HG03108 (cell line): ENCODE data around the gene METTL14.

Experiments used
- ATAC-seq: cut with Tn5 transposase; IDR thresholded peaks from one replicate; pipeline ENCODE4 v1.9.1; 2021; ENCODE audit warnings: moderate library complexity; ENCODE audit not compliant: unreplicated experiment

The METTL14 gene

DNA sequence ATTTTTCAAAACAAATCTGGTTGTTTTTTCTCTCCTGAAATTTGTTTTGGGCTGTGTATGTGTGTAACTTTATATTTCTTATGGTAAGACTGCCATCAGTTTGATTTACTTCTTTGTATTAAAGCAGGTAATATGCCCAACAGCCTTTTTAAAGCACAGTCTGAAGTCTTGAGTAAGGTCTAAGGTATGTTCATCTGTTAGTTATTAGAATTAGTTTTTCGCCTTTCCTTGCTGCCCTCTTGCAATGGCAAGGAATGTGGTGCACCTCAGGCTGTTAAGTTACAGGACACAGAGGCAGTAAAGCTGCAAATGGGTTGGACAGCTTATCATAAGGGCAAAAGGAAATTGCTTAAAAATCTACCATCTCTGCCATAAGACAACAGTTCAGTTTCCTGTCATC, 71.8 kb downstream of the METTL14 start:
- no peak for ATAC-seq

DNA sequence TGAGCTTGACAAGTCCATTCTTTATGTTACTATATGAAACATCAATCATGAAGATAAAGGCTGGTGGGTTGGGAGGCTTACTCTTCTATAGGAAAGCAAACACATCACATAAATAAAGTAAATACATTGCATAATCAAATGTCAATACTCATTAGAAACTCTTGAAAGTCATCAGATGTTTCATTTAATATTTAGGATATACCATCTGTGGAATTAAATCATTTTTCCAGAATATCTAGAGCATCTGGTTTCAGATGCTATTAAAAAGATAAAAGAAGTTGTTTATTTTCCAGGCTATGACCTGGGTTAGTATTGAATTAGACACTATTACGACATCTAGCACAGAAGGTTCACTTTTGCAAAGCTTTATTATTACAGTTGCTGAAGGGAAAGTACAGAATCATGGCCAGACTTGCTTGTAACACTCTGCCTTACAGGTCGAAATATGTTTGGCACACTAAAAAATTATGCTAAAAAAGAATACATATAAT, 72.6 kb downstream of the METTL14 start:
- ATAC-seq: no peak

DNA sequence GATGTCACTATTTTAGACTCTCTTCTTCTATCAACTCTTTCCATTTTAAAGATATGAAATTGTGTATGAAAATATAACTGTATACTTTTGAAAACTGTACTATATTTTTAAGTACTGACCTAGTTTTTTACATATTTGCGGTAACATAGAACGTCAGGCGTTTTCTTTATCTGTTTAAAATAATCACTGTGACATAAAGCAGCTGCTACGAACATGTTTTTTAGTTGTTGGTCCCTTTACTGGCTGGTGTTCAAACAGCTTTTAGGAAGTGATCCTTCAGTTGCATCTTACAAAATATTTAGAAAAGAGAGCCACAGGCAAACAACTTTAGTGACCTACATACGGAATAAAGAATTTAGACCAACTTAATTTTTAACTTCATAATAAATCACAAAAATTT, 73.1 kb downstream of the METTL14 start:
- no peak for ATAC-seq

DNA sequence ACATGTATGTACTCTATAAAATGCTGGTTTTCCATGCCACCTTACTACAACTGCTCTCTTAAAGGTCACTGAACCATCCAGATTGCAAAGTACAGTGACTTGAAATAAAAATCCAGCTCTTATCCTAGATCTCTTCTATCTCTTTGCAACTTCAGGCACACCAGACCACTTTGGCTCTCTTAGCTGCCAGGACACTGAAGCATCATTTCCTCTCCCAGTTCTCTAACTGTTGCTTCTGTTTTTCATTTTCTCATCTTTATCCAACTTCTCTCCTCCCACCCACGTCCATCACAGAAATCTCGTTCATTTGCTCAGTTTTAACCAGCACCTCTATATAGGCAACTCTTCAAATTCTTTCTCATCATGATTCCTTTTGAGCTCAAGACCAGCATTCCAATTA, 74.3 kb downstream of the METTL14 start:
- no peak for ATAC-seq

DNA sequence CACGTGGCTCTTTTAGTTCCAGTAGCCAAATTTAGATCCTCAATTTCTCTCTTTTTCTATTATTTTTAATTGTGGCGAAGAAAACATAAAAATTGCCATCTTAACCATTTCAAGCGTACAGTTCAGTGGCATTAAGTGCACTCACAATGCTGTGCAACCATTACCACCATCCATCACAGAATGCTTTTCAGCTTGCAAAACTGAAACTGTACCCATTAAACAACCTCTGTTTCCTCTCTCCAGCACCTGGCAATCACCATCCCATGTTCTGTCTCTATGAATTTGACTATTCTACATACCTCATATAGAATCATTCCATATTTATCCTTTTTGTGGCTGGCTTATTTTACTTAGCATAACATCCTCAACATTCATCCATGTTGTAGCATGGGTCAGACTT, 74.9 kb downstream of the METTL14 start:
- peak; percentile 22 for ATAC-seq

DNA sequence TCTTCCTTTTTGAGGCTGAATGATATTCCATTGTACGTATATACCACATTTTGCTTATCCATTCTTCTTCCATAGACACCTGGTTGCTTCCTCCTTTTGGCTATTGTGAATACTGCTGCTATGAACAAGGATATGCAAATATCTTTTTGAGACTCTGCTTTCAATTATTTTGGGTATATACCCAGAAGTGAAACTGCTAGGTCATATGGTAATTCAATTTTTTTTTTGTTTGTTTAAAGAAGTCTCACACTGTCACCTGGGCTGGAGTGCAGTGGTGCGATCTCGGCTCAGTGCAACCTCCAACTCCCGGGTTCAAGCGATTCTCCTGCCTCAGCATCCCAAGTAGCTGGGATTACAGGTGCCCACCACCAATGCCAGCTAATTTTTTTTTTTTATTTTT, 75.3 kb downstream of the METTL14 start:
- ATAC-seq: peak; percentile 99

DNA sequence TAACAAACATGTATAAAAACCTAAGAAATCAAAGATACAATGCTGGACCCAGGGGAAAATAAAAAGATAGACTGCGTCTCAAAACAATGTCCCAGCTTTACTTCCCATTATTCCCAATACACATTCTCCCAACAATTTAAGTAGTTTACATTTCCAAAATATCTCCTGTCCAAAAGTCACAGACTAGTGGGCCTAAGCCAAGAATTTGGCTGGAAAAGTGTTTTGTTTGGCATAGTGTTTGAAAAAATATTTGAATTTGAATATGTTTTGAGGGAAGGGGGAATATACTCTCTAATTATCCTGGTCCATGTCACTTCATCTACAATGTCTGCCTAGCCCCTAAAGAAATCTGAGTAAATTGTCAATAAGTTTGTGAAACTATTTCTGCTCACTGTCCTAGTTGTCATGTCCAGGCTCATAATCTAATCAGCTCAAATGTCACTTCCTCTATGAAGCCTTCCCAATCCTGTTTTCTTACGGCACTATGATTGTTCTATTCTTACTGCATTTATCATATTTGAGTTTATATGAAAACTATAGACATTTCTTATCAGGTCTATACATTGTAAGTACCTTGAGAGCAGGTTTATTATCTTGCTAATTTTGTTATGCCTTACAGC, 76.3 kb downstream of the METTL14 start:
- no peak for ATAC-seq

DNA sequence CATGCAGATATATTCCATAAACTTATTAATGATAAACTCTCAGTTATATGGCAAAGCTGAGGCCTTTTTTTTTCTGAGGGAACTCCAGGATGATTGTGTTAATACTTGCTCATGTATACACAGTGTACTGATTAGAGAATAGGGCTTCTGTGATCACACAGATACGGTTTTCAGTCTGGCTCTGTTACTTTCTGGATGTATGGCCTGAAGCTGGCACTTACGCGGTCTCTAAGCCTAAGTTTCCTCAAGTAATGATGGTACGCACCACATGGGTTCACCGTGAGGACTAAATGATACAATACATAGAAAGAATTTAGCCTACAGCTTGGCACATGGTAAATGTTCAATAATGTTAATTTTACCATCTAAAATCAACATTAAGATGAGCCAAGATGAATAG, 77.0 kb downstream of the METTL14 start:
- ATAC-seq: no peak

DNA sequence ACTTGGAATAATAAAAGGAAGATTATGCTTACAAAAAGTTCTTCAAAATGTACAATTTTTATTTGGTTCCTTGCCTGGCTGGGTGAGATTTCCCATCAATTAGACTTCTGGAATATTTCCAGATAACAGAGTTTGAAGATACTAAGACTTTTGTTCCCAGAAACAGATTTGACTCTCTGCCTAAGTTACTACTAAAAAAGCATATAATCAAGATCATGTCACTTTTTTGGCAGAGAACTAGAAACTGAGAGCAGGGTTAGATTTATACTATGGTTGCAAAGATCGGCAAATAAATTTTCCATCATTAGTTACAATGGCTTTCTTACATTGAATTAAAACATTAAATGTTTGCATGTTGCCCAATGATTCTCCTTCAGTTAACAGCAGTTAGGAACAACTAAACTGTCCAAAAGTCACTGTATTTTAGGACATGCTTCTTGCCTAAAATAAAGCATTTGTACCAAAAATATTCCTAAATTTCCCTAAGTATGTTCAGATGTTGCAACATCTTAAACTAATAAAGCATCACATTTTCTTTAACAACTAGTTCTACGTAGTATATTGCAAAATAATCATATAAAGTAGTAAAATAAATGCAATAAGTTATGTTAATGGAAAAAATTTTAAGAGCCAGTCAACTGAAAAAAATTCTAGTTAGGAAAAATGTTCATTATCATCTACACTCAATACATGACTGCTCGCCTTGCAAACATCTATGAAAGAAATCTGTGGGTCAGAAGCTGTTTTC, 77.7 kb downstream of the METTL14 start:
- no peak for ATAC-seq
